Calu3 (cell line): ENCODE results near the gene SAMSN1. TPM values are rescaled to one million over a fixed set of nuclear protein-coding genes. Genes with fewer than 3 reads are reported as not detected.

ENCODE experiments used
- BruUV-seq: library from RNA; stranded (reverse); fragments of 400-500 nt; replicated peaks from 2 replicates; lab custom pipeline; 2021; lab: Mats Ljungman, UMichigan
- CTCF ChIA-PET: fragments of 300-600 bp; sonication (Branson Sonifier 250); formaldehyde crosslinking; loops from one replicate; lab custom pipeline; 2022; ENCODE audit warnings: antibody characterized with exemption; lab: Charles Lee
- DNase-seq: peaks from one replicate; pipeline ENCODE4 v3.0.0; 2022
- H3K27ac Mint-ChIP-seq: one replicate; pipeline ENCODE4 v1.8.0; 2022; ENCODE audit warnings: mixed read lengths; ENCODE audit not compliant: unreplicated experiment
- H3K27me3 Mint-ChIP-seq: one replicate; pipeline ENCODE4 v1.8.0; 2022; ENCODE audit warnings: mixed read lengths; ENCODE audit not compliant: unreplicated experiment
- H3K36me3 Mint-ChIP-seq: one replicate; pipeline ENCODE4 v1.8.0; 2022; ENCODE audit warnings: mild to moderate bottlenecking, moderate library complexity, mixed read lengths; ENCODE audit not compliant: insufficient read depth, unreplicated experiment
- H3K4me1 Mint-ChIP-seq: one replicate; pipeline ENCODE4 v1.8.0; 2022; ENCODE audit warnings: mild to moderate bottlenecking, low read depth, mixed read lengths; ENCODE audit not compliant: unreplicated experiment
- H3K4me3 Mint-ChIP-seq: one replicate; pipeline ENCODE4 v1.8.0; 2022; ENCODE audit warnings: mild to moderate bottlenecking, low read depth, moderate library complexity, mixed read lengths; ENCODE audit not compliant: unreplicated experiment
- H3K9me3 Mint-ChIP-seq: one replicate; pipeline ENCODE4 v1.8.0; 2022; ENCODE audit warnings: low read depth, mixed read lengths; ENCODE audit not compliant: unreplicated experiment
- intact Hi-C: fragments of 100-400 bp; cut with micrococcal nuclease; formaldehyde crosslinking; loops from one replicate; pipeline ENCODE4 v1.10.0; 2022; ENCODE audit not compliant: unreplicated experiment
- total RNA-seq: library from RNA; stranded (reverse); gene quantifications from 2 replicates; pipeline ENCODE4 v1.2.3, GENCODE V29; 2022
- TF ChIP-seq, protein P1 (sequence below): fragments of 200-600 bp; IDR thresholded peaks from one replicate; pipeline ENCODE4 v1.8.0; 2022; ENCODE audit warnings: antibody characterized with exemption; ENCODE audit not compliant: unreplicated experiment

Gene SAMSN1
- total RNA-seq, 1 experiment from 2014 or later: 1.5 TPM

DNA sequence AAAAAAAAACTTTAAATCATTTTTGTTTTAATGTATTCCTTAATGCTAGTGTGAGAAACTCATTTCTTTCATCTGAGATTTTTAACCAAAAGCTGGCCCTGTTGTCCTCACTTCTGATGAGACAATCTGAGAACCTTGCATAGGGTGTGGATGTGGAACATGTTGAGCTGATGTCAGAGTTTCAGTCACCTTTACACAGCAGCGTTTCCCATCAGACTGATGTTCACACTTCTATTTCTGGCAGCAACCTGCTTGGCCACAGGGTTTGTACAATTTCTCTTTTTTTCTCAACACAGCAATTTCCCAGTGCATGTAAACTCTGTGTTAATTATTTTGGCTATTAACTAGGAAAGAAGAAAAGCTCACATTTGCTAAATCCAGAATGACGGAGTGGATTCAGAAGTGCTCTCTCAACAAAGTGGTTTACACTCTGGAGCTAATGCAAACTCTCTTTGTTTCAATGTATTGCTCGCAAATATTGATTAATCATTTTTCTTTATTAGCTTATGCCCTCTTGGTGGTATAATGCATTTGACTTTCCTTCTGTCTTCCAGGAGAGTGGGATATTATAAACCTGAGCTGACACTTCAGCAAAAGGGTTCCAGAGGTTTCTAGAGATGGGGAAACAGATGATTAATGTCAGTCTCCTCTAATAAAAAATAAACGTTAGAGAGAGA is 92.6 kb downstream of the SAMSN1 start:
- no peaks in the 10 kb centered on the region for H3K36me3 Mint-ChIP-seq
- H3K4me1 Mint-ChIP-seq: peaks cover 10% of the 10 kb centered on the region
- no peak overlapping the region for H3K27ac Mint-ChIP-seq
- H3K27me3 Mint-ChIP-seq: no peaks in the 10 kb centered on the region
- CTCF ChIA-PET: interaction anchor here (0.7 kb wide), 1 partner anchor 278 kb away, joined by 5 read pairs; no protein-coding TSS in a partner anchor
- no peaks in the 10 kb centered on the region for H3K9me3 Mint-ChIP-seq
- H3K4me3 Mint-ChIP-seq: no peak overlapping the region
- no peak for DNase-seq
- TF ChIP-seq, protein P1, sequence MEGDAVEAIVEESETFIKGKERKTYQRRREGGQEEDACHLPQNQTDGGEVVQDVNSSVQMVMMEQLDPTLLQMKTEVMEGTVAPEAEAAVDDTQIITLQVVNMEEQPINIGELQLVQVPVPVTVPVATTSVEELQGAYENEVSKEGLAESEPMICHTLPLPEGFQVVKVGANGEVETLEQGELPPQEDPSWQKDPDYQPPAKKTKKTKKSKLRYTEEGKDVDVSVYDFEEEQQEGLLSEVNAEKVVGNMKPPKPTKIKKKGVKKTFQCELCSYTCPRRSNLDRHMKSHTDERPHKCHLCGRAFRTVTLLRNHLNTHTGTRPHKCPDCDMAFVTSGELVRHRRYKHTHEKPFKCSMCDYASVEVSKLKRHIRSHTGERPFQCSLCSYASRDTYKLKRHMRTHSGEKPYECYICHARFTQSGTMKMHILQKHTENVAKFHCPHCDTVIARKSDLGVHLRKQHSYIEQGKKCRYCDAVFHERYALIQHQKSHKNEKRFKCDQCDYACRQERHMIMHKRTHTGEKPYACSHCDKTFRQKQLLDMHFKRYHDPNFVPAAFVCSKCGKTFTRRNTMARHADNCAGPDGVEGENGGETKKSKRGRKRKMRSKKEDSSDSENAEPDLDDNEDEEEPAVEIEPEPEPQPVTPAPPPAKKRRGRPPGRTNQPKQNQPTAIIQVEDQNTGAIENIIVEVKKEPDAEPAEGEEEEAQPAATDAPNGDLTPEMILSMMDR: no peak
- BruUV-seq: no TSS peak
- intact Hi-C loops: no loop called here

DNA sequence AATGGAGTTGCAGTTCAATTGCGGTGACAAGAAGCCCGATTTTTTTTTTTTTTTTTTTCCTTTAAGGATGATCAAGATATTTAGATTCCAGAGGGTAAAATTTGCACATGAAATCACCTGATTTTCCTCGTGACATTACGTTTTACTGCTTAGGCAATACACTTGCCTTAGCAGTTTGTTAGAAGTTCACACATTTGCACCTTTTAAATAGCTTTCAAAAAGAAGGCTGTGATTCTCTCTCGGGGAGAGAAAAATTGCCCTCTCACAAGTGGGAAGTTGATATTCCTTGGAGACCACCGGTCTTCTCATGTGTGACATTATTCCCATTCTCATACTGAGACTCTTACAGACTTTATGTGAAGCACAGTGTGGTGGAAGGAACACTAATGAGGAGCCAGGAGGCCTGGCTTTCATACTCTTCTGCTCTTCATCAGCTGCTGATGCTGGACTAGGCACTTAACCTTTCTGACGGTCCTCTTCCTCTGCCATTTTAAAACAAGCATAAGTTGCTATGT is 93.3 kb downstream of the SAMSN1 start:
- TF ChIP-seq, protein P1: no peak
- Mint-ChIP-seq H3K27me3 (no peaks in the 10 kb centered on the region), H3K9me3 (no peaks in the 10 kb centered on the region), H3K4me3 (no peak overlapping the region), H3K27ac (no peak overlapping the region), H3K36me3 (no peaks in the 10 kb centered on the region), H3K4me1 (peaks cover 10% of the 10 kb centered on the region)
- CTCF ChIA-PET: interaction anchor here (0.7 kb wide), 1 partner anchor 279 kb away, joined by 5 read pairs; no protein-coding TSS in a partner anchor
- intact Hi-C loops: no loop called here
- no peak for DNase-seq
- no TSS peak for BruUV-seq

DNA sequence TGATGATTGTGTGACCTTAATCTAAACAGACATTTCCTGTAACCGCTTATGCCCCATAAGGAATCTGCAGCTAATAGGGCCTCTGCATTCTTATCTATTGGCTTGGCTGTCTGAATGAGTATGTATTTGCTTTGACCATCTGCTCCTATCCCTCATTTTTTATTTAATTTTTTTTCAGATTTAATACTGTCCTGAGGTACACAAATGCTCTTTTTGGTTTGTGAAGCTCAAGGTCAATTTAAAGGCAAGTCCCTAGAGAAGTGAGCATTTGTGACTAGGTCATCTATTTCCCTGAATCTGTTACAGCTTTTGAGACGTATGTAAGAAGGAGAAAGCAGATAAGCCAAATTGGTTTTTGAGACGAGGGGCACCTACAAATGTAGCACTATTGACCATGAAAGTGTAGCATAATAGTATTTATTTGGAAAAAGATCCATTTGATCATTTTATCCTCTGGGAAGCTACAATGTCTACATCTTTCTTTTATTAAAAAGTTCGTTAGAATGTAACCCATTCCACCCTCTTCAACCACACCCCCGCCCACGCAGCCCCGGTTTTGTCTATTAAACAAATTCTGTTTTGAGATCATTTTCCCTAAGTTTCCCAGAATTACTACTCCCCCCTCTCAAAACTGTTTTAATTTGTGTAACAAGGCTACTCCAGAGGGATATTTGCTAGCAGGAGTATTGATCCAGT is 93.9 kb downstream of the SAMSN1 start:
- Mint-ChIP-seq H3K4me1 (peaks cover 10% of the 10 kb centered on the region), H3K9me3 (no peaks in the 10 kb centered on the region), H3K36me3 (no peaks in the 10 kb centered on the region), H3K27me3 (no peaks in the 10 kb centered on the region), H3K4me3 (no peak overlapping the region), H3K27ac (no peak overlapping the region)
- DNase-seq: no peak
- TF ChIP-seq, protein P1: no peak
- intact Hi-C loops: no loop called here
- CTCF ChIA-PET: interaction anchor here (0.7 kb wide), 1 partner anchor 280 kb away, joined by 5 read pairs; no protein-coding TSS in a partner anchor
- no TSS peak for BruUV-seq

GRCh38 chr21:14451546-14451945 is 94.6 kb downstream of the SAMSN1 start:
- no peak for DNase-seq
- CTCF ChIA-PET: no interaction called here
- H3K36me3 Mint-ChIP-seq: no peaks in the 10 kb centered on the region
- H3K4me3 Mint-ChIP-seq: no peak overlapping the region
- H3K27me3 Mint-ChIP-seq: no peaks in the 10 kb centered on the region
- TF ChIP-seq, protein P1: no peak
- BruUV-seq: no TSS peak
- H3K4me1 Mint-ChIP-seq: peaks cover 10% of the 10 kb centered on the region
- intact Hi-C loops: no loop called here
- no peaks in the 10 kb centered on the region for H3K9me3 Mint-ChIP-seq
- no peak overlapping the region for H3K27ac Mint-ChIP-seq
